Measurements from ENCODE around the gene SLC8B1.

- TF ChIP-seq POLR2A (IDR thresholded peaks at IDR 0.05; ENCODE audit: low read length): no peak
- no peak for TF ChIP-seq GATA1 (IDR thresholded peaks at IDR 0.05; ENCODE audit: low read depth, low read length)
These were observed 85.4 kb downstream of the SLC8B1 start for GRCh38 chr12:113249546-113249945.
